GM12878 (cell line): ENCODE measurements around the gene TAB2. TPM values are rescaled to one million over a fixed set of nuclear protein-coding genes. Genes with fewer than 3 reads are reported as not detected.

Experiments used
- ATAC-seq: fragments of 200-7000 bp; cut with Tn5 transposase; 3 replicates; pipeline ENCODE4 v1.9.1; 2020; ENCODE audit warnings: mild to moderate bottlenecking, moderate library complexity
- BruUV-seq: library from RNA; stranded (reverse); fragments of 400-500 nt; replicated peaks from 2 replicates; lab custom pipeline; 2021; lab: Mats Ljungman, UMichigan
- CTCF ChIA-PET: fragments of 300-600 bp; sonication (Branson Sonifier 250); formaldehyde crosslinking; extraction: SDS; loops from one replicate; lab custom pipeline; 2021; ENCODE audit warnings: inconsistent platforms; lab: Yijun Ruan, JAX
- POLR2A ChIA-PET: fragments of 350-600 bp; formaldehyde crosslinking; extraction: SDS; loops from one replicate; lab custom pipeline; 2021; ENCODE audit warnings: inconsistent platforms; lab: Charles Lee
- RAD21 ChIA-PET: fragments of 300-600 bp; sonication (Branson Sonifier 250); formaldehyde crosslinking; loops from one replicate; lab custom pipeline; 2023; ENCODE audit warnings: antibody characterized with exemption; ENCODE audit not compliant: unreplicated experiment; lab: Charles Lee
- SMC1A ChIA-PET: fragments of 300-600 bp; sonication (Branson Sonifier 250); formaldehyde crosslinking; loops from one replicate; lab custom pipeline; 2023; ENCODE audit not compliant: unreplicated experiment, uncharacterized antibody; lab: Charles Lee
- DNase-seq: peaks from one replicate; pipeline ENCODE4 v3.0.0-alpha.2; 2011; ENCODE audit warnings: low read depth, low spot score
- FAIRE-seq: peaks from 3 replicates; lab custom pipeline; 2011; peaks lifted over from hg19 to GRCh38; lab: Jason Lieb, UNC
- H2AFZ ChIP-seq: 2 replicates; pipeline ENCODE4 v1.6.0; 2011; ENCODE audit warnings: low read depth, low read length, control low read depth; ENCODE audit not compliant: control insufficient read depth
- H3K27ac ChIP-seq: 2 replicates; pipeline ENCODE4 v1.5.1; 2011; ENCODE audit warnings: control low read depth; ENCODE audit not compliant: control insufficient read depth, insufficient read depth
- H3K27me3 ChIP-seq, 2 experiments: replicated peaks in 1 of 2; 2 replicates each; pipeline versions ENCODE4 v1.6.0 to v1.6.1; 2011; ENCODE audit warnings: low read length in 1 of 2; ENCODE audit not compliant: control insufficient read depth in 2 of 2, insufficient read depth in 2 of 2
- H3K36me3 ChIP-seq, 2 experiments: 2 replicates each; pipeline ENCODE4 v1.5.1; 2011; ENCODE audit warnings: low read length in 1 of 2; ENCODE audit not compliant: control insufficient read depth in 2 of 2, insufficient read depth in 2 of 2
- H3K4me1 ChIP-seq: 2 replicates; pipeline ENCODE4 v1.6.1; 2011; ENCODE audit warnings: mild to moderate bottlenecking, low read length, moderate library complexity, mixed read lengths; ENCODE audit not compliant: control insufficient read depth, insufficient read depth
- H3K4me2 ChIP-seq: 2 replicates; pipeline ENCODE4 v1.6.0; 2011; ENCODE audit warnings: control low read depth; ENCODE audit not compliant: control insufficient read depth, insufficient read depth
- H3K4me3 ChIP-seq: fragments of 200-600 bp; sonication (generic); 2 replicates; pipeline ENCODE4 v1.5.1; 2016
- H3K79me2 ChIP-seq: 2 replicates; pipeline ENCODE4 v1.6.0; 2011; ENCODE audit warnings: low read length; ENCODE audit not compliant: control insufficient read depth, insufficient read depth
- H3K9ac ChIP-seq: 2 replicates; pipeline ENCODE4 v1.8.0; 2011; ENCODE audit warnings: low read length, control low read depth, mixed read lengths; ENCODE audit not compliant: control insufficient read depth, insufficient read depth
- H3K9me3 ChIP-seq: replicated peaks from 3 replicates; pipeline ENCODE4 v1.5.1; 2011; ENCODE audit warnings: mild to moderate bottlenecking, low read length; ENCODE audit not compliant: control insufficient read depth, insufficient read depth
- H4K20me1 ChIP-seq: 2 replicates; pipeline ENCODE4 v1.6.0; 2011; ENCODE audit not compliant: control insufficient read depth, insufficient read depth
- BACH1 ChIP-seq: fragments of 450-650 bp; IDR thresholded peaks from 2 replicates; pipeline ENCODE4 v1.6.1; 2017; ENCODE audit warnings: mild to moderate bottlenecking, borderline replicate concordance
- BCL11A ChIP-seq: IDR thresholded peaks from 2 replicates; pipeline ENCODE4 v1.6.1; 2011; ENCODE audit warnings: low read depth, low read length
- BRCA1 ChIP-seq: IDR thresholded peaks from 2 replicates; pipeline ENCODE4 v1.6.1; 2011; ENCODE audit warnings: low read depth, low read length, improper control_type of control experiment
- CBX3 ChIP-seq: fragments of 200-600 bp; sonication (generic); IDR thresholded peaks from 2 replicates; pipeline ENCODE4 v1.6.1; 2016; ENCODE audit warnings: low read depth, borderline replicate concordance
- CREM ChIP-seq: IDR thresholded peaks from 2 replicates; pipeline ENCODE4 v1.6.1; 2014; ENCODE audit warnings: antibody characterized with exemption, low read depth
- CTCF ChIP-seq, 3 experiments: IDR thresholded peaks in 2 of 3; conservative IDR thresholded peaks in 1 of 3; 2 replicates each; pipeline ENCODE4 v1.5.1; 2011; ENCODE audit warnings: low read depth in 3 of 3, low read length in 3 of 3, mild to moderate bottlenecking in 3 of 3, control low read depth in 2 of 3, moderate library complexity in 2 of 3, inconsistent platforms in 1 of 3, mixed read lengths in 1 of 3; ENCODE audit not compliant: control insufficient read depth in 2 of 3, insufficient read depth in 1 of 3; ENCODE audit errors: extremely low read depth in 1 of 3
- ETV6 ChIP-seq, 2 experiments: fragments of 450-650 bp in 1 of 2; IDR thresholded peaks in 1 of 2; conservative IDR thresholded peaks in 1 of 2; 2 replicates each; pipeline ENCODE4 v1.6.1; 2014; ENCODE audit warnings: antibody characterized with exemption in 1 of 2, borderline replicate concordance in 1 of 2, low read depth in 1 of 2, mild to moderate bottlenecking in 1 of 2, moderate library complexity in 1 of 2
- HDGF ChIP-seq: fragments of 450-650 bp; IDR thresholded peaks from 2 replicates; pipeline ENCODE4 v1.6.1; 2016; ENCODE audit warnings: antibody characterized with exemption
- IKZF2 ChIP-seq, 2 experiments: fragments of 450-650 bp; IDR thresholded peaks; 2 replicates each; pipeline ENCODE4 v1.6.1; 2017; ENCODE audit warnings: mild to moderate bottlenecking in 2 of 2, moderate library complexity in 2 of 2
- MYC ChIP-seq: IDR thresholded peaks from 2 replicates; pipeline ENCODE4 v1.6.1; 2011; ENCODE audit warnings: mild to moderate bottlenecking, low read length, moderate library complexity, inconsistent platforms; ENCODE audit not compliant: insufficient read depth, insufficient replicate concordance, insufficient read length, severe bottlenecking
- RAD21 ChIP-seq: IDR thresholded peaks from 2 replicates; pipeline ENCODE4 v1.6.1; 2011; ENCODE audit warnings: mild to moderate bottlenecking, low read depth, low read length, moderate library complexity; ENCODE audit not compliant: insufficient read depth
- RB1 ChIP-seq: fragments of 450-650 bp; formaldehyde crosslinking; IDR thresholded peaks from 2 replicates; pipeline ENCODE4 v1.6.1; 2017; ENCODE audit warnings: mild to moderate bottlenecking, borderline replicate concordance
- SPI1 ChIP-seq: IDR thresholded peaks from 2 replicates; pipeline ENCODE4 v1.6.1; 2011; ENCODE audit warnings: low read depth, mild to moderate bottlenecking, low read length, moderate library complexity, borderline replicate concordance; ENCODE audit not compliant: insufficient read depth
- ZNF207 ChIP-seq: fragments of 450-650 bp; IDR thresholded peaks from 2 replicates; pipeline ENCODE4 v1.6.1; 2014; ENCODE audit warnings: antibody characterized with exemption, mild to moderate bottlenecking, borderline replicate concordance
- ZNF687 ChIP-seq: fragments of 450-650 bp; IDR thresholded peaks from 2 replicates; pipeline ENCODE4 v1.6.1; 2017; ENCODE audit warnings: mild to moderate bottlenecking, moderate library complexity
- WGBS: methylation state at CpG from one replicate; pipeline ENCODE4 v1.1.6; 2016; ENCODE audit warnings: low lambda C conversion rate; ENCODE audit not compliant: insufficient replicate concordance, insufficient coverage; ENCODE audit errors: missing lambda C conversion rate; 5-methylcytosine and 5-hydroxymethylcytosine counted together
- in situ Hi-C: fragments of 300-500 bp; cut with MboI; formaldehyde crosslinking; loops from 9 replicates; pipeline ENCODE4 v1.14.3; 2018; ENCODE audit warnings: mixed read lengths
- intact Hi-C: fragments of 100-400 bp; cut with micrococcal nuclease; formaldehyde crosslinking; loops from one replicate; pipeline ENCODE4 v1.14.2; 2022; ENCODE audit not compliant: unreplicated experiment
- polyA plus RNA-seq, 11 experiments: library from polyadenylated mRNA; depleted of rRNA in 4 of 11; unstranded in 6 of 11; stranded (reverse) in 5 of 11; fragments of >200 nt; fragmentation: Nextera tagmentation in 4 of 11; fragmentation: Illumina TruSeq in 1 of 11; extraction: Ambion mirVana in 4 of 11; extraction: Trizol in 1 of 11; gene quantifications; 1 replicate in 1 of 11; 2 replicates in 10 of 11; pipeline versions ENCODE4 v1.2.1 to v1.2.3, GENCODE V29; 2011 to 2016; ENCODE audit warnings: inconsistent platforms in 2 of 11, missing spikeins in 2 of 11, low read depth in 1 of 11
- total RNA-seq, 4 experiments: library from RNA; depleted of rRNA in 3 of 4; stranded (reverse); fragments of >200 nt in 3 of 4; fragmentation: Illumina TruSeq in 1 of 4; extraction: Trizol in 1 of 4; gene quantifications; 2 replicates each; pipeline versions ENCODE4 v1.2.1 to v1.2.3, GENCODE V29; 2013 to 2021

Gene TAB2
- total and polyA plus RNA-seq, 10 of the 15 experiments (the other 5 are each of a cell fraction or from before 2014, with no cell fraction given), result 8.9 to 66.3 (median 23.0) TPM

GRCh38 chr6:149316740-149317643 is 520 bp upstream of the TAB2 start:
- BruUV-seq, result no TSS peak
- Histone ChIP-seq H2AFZ (peak overlapping the region; percentile 81), H3K79me2 (peaks cover 54% of the 10 kb centered on the region), H3K9ac (peak overlapping the region; percentile 95), H3K4me2 (peak overlapping the region; percentile 71), H3K4me1 (peaks cover 3% of the 10 kb centered on the region; the same call in 1 of the 2 replicates), H3K27ac (peak overlapping the region; percentile 96), H3K4me3 (peak overlapping the region; percentile 97), H4K20me1 (no peaks in the 10 kb centered on the region), H3K27me3 (no peaks in the 10 kb centered on the region), H3K36me3 (no peaks in the 10 kb centered on the region), H3K9me3 (no peaks in the 10 kb centered on the region)
- DNase-seq (peak; percentile 57), ATAC-seq (peak; percentile 79), FAIRE-seq (no peak)
- 0% methylated on average over 87 of the region's 96 CpGs for WGBS
- CTCF ChIA-PET, result interaction anchor here (0.6 to 1.5 kb wide), 4 partner anchors 35 to 122 kb away, joined by 3 read pairs; no protein-coding TSS in a partner anchor
- POLR2A ChIA-PET, result interaction anchor here (0.6 to 1.8 kb wide), 5 partner anchors 9 to 236 kb away, joined by 3 to 5 read pairs (median 3); no protein-coding TSS in a partner anchor
- SMC1A ChIA-PET, result interaction anchor here (0.7 to 1.8 kb wide), 14 partner anchors 18 to 232 kb away, joined by 3 to 7 read pairs (median 4); no protein-coding TSS in a partner anchor
- in situ Hi-C loops, result no loop called here
- RAD21 ChIA-PET, result interaction anchor here (0.6 to 2.9 kb wide), 14 partner anchors 11 to 285 kb away, joined by 3 to 17 read pairs (median 3); no protein-coding TSS in a partner anchor
- intact Hi-C loops, result loop anchor here (5.0 kb wide), 2 partner anchors 85 to 285 kb away; no protein-coding TSS in a partner anchor
- TF ChIP-seq HDGF (no peak), ETV6 (conservative IDR thresholded peaks at IDR 0.05 in 1 of 2, IDR thresholded peaks at IDR 0.05 in 1 of 2; ENCODE audit: borderline replicate concordance in 1 of 2, low read depth in 1 of 2) (no peak), ZNF207 (peak; percentile 91; the same call in 1 of the 2 replicates), IKZF2 (IDR thresholded peaks at IDR 0.05) (peak in 1 of 2 experiments; percentile 42; a peak in 2 of 4 replicates), BACH1 (peak; percentile 71), RB1 (peak; percentile 86; the same call in 1 of the 2 replicates), CREM (peak; percentile 17; the same call in 1 of the 2 replicates), SPI1 (peak; percentile 15; the same call in 1 of the 2 replicates), CTCF (IDR thresholded peaks at IDR 0.05 in 2 of 3, conservative IDR thresholded peaks at IDR 0.05 in 1 of 3; ENCODE audit: control insufficient read depth in 2 of 3, extremely low read depth in 1 of 3, insufficient read depth in 1 of 3, low read depth in 3 of 3, low read length in 3 of 3) (0 out of 6 replicates have a peak, but pooled peaks of 1 of the 3 experiments have one; percentile 2), ZNF687 (peak; percentile 61; the same call in 1 of the 2 replicates), RAD21 (0 out of 2 replicates have a peak, but pooled peaks have one; percentile 28), BRCA1 (peak; percentile 76), BCL11A (no peak), MYC (no peak), CBX3 (no peak)
